Activated T-cell treated with anti-CD3 and anti-CD28 coated beads for 4 hours (primary cell): ENCODE results near the gene CHAC2.
"Not testable (repeated sequence)": the region's sequence is repeated elsewhere in the genome, so short reads cannot be mapped to it uniquely, and the experiment has no call there.

ENCODE experiments used
- DNase-seq: peaks from one replicate; pipeline ENCODE4 v3.0.0-alpha.2; 2020

CHAC2 gene

DNA sequence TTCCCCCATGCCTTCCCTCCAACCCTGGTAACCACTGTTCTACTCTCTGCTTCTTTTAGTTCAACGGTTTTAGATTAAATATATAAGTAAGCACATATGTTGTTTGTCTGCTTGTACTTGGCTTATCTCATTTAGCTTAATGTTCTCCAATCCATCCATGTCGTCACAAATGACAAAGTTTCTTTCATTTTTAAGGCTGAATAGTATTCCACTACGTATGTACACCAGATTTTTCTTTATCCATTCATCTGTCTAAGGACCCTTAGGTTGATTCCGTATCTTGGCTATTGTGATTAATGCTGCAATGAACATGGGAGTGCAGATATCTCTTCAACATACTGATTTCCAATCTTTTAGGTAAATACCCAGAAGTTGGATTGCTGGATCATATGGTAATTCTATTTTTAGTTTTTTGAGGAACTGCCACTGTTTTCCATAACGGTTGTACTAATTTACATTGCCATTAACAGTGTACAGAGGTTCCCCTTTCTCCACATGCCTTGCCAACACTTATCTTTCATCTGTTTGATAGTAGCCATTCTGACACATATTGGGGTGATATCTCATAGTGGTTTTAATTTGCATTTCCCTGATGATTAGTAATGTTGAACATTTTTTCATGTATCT, 11.0 kb downstream of the CHAC2 start:
- DNase-seq: no peak

DNA sequence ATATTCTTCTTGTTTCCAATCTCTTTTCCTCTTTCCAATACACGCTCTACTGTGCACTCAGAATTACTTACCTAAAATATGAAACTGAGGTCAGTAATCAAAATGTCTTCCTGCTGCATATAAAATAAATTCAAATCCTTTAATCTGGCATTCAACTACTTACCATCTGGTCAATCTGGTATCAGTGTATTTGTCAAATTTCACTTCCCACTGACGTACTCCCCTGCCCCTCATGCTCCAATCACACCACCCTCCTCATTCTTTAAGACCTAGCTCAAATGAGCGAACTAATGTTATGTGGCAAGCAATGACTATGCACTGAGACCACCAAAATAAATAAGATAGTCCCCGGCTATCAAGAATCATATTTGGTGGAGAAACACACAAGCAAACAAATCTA, 12.5 kb downstream of the CHAC2 start:
- no peak for DNase-seq

DNA sequence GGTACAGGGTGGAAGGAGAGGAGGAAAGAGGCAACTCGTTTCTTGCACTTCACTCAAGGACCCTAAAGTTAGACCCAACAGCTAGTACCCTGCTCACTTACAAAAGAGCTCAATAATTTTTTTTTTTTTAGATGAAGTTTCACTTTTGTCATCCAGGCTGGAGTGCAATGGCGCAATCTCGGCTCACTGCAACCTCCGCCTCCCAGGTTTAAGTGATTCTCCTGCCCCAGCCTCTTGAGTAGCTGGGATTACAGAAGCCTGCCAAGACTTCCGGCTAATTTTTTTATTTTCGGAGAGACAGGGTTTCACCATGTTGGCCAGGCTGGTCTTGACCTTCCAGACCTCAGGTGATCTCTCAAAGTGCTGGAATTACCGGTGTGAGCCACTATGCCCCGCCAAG, 15.1 kb downstream of the CHAC2 start:
- DNase-seq: no peak

DNA sequence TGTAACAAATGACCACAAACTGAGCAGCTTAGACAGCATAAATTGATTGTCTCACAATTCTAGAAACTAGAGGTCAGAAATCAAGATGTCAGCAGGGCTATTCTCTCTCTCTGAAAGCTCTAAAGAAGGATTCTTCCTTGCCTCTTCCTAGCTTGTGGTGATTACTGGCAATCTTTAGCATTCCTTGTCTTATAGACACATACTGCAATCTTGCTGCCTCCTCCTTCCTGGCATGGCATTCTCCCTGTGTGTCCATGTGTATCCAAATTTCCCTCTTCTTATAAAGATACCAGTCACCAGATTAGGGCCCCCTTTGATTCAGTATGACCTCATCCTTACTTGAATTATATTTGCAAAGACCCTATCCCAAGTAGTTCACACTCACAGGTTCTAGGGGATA, 16.8 kb downstream of the CHAC2 start:
- DNase-seq: no peak

DNA sequence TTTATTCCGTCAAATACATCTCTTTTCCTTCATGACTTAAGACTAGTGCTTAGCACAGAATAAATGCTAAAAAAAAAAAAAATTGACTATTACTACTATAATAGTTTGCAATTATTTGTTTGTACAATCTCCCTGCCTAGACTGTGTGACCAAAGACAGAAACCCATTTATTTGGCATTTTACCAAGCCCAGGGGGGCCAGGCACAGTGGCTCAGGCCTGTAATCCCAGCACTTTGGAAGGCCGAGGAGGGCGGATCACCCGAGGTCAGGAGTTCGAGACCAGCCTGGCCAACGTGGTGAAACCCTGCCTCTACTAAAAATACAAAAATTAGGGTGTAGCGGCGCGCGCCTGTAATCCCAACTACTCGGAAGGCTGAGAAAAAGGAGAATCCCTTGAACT, 17.8 kb downstream of the CHAC2 start:
- DNase-seq: no peak

DNA sequence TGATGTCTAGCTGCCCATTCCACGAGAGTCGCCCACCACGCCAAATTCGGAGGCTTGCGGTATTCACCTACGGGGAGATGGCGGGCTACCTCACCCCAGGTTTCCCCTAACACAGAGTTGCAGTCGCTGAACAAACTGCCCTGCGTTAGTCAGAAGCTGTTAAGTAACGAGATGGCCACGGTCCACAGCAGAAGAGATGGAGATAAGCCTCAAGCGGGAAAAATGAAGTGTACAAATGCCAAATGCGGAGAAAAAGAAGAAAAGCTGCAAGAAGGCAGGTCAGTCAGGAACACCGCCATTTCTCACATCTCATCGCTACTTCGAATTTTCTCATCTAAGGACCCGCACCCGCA, 18.7 kb downstream of the CHAC2 start:
- peak; percentile 6 for DNase-seq

DNA sequence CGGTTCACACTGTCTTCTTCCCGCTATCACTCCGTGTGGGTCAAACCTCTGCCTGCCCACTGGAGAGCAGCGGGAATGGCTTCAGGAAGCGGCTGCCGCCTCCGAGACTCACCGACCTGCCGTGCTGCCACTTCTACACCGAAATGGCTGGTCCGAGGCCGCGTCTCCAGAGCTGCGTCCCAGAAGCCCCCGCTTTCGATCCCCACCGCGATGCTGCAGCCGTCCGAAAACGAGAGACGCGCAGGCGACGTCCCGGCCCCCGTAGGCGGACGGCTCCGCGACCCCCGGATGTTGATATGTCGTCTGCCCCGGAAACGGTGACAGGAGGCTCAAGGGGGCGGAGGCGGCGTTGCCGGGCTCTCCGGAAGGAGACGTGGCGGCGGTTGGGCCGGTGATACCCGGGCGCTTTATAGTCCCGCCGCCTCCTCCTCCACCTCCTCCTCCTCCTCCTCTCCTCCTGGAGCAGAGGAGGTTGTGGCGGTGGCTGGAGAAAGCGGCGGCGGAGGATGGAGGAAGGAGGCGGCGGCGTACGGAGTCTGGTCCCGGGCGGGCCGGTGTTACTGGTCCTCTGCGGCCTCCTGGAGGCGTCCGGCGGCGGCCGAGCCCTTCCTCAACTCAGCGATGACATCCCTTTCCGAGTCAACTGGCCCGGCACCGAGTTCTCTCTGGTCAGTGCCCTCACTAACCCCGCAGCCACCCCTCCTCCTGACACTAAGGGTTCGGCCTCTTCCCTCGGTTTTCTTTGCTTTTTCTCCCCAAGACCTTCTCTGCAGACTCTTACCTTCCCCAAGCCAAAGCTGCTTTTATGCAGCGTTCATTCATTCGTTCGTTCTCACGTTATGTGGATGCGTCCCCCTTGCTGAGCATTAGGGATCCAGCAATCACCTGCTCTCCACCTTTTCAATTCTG, 19.4 kb downstream of the CHAC2 start, which contains the start of the genes ASB3 and ERLEC1:
Gene ASB3, minus strand, starts transcription at position 249 of the 909 bp plus-strand sequence. CDS start 21,381 bp downstream, outside the sequence.
Gene ERLEC1, plus strand, starts transcription at position 340 of the 909 bp plus-strand sequence. Its CDS starts 167 bp downstream, at position 507.
- peak; percentile 79 for DNase-seq

DNA sequence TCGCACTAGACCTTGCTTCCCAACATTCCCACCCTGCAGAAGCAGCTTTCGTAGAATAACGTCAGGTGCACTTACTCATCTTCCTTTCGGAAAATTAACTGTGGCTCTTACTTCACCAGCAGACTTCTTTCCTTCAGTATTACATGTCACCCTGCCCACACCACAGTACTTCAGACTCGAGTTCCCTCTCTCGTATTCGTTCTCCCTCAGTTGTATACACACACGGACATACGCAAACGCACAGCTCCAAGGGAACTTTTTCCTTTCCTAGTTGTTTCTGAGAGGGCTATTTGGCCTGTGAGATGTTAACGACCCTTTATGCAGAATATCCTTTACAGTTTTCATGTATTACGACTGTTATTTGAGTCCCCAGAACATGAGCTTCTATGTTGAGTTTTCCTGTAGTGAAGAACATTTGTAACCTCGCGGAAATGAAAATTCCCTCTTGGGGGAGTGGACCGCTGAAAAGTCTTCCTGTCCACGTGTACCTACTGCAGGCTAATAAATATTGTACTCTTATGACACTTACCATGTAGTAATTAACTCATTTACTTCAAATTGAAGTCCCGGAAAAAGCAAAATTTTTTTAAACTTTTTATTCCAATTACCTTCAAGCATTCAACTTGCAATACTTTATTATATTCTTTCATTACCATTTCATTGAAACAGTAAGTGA, 20.1 kb downstream of the CHAC2 start:
- DNase-seq: peak; percentile 8

DNA sequence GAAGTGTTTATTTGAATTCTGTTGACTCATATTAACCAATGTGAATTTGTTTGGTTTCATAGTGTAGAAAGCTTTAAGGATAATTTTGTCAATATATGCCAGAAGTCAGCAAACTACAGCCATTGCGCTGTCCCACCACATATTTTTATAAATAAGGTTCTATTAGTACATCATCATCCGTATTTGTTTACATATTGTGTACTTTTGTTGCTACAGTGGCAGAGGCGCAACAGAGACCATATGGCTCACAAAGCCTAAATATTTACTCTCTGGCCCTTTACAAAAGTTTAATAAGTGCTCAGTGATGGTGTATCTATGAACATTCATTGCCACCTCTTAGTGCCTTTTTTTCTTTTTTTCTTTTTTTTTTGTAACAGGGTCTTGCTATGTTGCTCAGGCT, 25.7 kb downstream of the CHAC2 start:
- DNase-seq: no peak

DNA sequence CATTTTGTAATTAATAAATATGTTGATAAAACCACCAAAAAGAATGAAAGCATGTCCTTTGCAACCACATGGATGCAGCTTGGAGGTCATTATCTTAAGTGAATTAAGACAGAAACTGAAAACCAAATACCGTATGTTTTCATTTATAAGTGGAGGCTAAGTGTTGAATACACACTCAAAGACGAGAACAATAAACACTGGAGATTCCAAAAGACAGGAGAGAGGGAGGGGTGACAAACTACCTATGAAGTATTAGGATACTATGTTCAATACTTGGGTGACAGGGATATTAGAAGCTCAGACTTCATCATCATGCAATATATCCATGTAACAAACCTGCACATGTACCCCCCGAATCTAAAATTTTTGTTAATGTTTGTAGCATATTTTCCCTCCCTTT, 26.2 kb downstream of the CHAC2 start:
- no peak for DNase-seq

DNA sequence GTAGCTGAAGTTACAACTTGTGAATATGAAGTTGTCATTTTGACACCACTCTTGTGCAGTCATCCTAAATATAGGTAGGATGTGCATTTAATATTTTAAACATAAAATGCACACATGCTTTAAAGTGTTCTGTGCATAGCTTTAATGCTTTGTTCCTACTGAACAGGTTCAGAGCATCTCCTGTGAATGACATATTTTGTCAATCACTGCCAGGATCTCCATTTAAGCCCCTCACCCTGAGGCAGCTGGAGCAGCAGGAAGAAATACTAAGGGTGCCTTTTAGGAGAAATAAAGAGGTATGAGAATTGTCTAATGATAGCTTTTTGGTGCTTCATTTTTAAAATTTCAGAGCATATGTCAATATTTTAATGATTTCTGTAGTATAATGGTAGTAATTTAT, 33.9 kb downstream of the CHAC2 start:
- no peak for DNase-seq

DNA sequence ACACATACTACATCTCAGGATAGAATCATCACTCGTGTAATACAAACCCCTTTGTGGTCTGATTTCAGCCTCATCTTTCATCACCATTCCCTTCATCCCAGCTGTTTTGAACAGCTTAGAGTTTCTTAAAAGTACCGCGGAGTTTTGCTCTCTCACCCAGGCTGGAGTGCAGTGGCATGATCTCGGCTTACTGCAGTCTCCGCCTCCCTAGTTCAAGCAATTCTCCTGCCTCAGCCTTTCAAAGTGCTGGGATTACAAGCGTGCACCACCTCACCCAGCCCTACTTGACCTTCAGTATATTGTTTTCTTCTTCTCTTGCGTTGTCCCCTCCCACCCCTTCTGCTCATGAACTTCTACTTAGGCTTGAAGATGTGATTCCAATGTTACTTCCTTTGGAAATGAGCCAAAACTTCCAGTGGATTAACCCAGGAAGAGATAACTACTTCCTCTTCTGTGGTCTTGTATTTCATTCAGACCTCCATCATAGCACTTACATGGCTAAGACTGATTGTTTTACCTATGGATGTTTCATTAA, 35.1 kb downstream of the CHAC2 start:
- DNase-seq: no peak

DNA sequence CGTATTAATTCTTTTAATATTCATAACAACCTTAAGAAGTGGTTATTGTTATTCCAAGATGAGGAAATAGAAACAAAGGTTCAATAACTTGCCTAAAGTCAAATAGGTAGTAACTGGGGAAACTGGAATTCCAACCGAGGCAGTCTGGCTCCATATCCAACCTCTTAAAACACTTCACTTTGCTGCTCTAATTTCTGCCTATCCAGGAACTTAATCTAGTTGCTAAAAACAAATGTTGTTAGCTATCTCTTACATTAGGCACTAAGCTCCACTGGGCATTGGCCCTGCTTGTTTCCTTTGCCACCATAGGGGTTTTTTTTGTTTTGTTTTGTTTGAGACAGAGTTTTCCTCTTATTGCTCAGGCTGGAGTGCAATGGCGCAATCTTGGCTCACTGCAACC, 44.0 kb downstream of the CHAC2 start:
- DNase-seq: no peak

DNA sequence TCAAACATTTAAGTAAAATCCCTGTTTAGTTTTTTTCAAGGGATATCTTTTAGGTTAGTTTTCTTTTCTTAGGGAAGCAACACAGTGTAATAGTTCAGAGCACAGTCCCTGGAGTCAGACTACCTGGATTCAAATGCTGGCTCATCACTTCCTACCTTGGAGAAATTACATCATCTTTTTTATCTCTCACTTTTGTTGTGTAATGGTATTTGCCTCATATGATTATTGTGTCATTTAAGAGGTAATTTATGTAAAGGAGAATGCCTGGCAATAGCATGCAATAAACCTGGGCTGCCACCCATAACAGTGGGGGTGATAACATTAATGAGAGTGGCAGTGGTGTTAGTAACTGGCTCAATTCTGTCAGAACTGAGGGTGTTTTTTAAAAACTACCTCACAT, 45.5 kb downstream of the CHAC2 start:
- no peak for DNase-seq

DNA sequence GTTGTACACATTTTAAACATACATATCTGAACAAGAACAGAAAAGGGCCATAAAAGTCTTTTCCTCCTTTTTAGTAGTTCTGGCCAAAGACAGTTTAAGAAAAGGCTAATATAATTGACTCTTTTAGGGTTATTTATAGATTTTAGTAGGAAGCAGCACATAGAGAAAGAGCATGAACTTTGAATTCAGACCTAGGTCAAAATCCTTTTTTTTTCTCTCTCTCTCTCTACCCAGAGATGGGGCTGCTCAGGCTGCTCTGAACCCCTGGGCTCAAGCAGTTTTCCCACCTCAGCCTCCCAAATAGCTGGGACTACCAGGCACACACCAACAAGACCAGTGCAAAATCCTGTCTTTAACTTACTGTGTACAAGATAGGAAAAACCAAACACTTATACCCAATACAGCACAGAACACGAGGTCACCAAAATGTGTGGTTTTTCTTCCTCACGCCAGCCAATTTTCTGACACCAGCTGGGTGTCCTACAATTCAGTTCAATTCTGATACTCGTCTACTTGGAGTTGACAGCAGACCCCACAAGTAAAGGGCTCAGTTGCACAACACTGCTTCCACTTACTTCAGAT, 51.3 kb downstream of the CHAC2 start:
- no peak for DNase-seq

DNA sequence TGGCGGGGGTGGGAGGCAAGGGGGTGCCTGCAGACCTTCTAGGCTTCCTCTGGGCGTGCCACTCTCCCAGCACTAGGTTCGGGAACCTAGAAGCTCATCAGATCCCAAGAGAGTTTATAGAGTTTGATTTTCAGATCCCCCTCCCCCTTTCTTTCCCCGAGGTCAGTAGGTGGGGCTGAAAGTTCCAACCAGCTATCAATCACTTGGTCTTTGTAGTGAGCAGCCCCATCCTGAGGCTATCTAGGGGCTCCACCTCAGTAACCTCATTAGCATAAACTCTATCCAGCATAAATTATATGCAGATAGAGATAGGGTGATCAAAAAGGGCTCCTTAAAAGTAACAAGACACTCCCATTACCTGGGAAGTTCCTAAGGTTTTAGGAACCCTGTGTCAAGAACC, 52.0 kb downstream of the CHAC2 start:
- DNase-seq: no peak

DNA sequence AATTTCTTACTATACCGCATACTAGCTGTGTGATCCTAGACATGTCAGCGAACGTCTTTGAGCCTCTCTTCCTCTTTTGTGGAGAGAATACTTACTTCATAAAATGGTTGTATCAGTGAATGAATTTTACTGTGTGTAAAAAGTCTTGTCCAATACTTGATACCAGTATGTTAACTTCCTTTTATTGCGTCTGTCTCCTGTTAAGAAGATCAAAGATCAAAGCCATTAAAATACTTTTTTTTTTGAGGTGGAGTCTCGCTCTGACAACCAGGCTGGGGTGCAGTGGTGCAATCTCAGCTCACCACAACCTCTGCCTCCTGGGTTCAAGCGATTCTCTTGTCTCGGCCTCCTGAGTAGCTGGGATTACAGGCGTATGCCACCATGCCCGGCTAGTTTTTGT, 52.4 kb downstream of the CHAC2 start:
- DNase-seq: no peak

DNA sequence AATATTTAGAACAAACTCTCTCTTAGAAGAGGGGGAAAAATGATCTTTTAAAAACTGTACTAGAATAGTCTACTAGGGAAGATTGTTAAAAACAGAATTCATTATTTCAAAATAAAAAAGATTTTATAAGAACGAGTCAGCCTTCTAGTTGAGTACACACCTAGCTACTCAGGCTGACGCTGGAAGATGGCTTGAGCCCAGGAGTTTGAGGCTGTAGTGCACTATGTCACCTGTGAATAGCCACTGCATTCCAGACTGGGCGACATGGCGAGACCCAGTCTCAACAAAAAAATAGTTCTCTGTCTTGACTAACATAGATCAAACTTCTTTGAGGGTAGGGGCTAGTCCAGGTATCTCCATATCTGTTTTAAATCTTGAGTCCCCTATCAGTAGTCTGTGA, 53.1 kb downstream of the CHAC2 start:
- no peak for DNase-seq

DNA sequence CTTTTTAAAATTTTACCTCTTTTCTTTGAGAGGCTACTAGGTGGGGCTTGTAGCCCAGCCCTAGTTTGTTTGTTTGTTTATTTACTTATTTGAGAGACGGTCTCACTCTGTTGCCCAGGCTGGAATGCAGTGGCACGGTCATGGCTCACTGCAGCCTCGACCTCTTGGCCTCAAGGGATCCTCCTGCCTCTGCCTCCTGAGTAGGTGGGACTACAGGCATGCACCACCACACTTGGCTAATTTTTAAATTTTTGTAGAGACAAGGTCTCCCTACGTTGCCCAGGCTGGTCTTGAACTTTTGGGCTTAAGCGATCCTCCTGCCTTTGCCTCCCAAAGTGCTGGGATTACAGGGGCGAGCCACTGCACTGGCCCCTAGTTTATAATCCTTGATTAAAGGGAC, 54.2 kb downstream of the CHAC2 start:
- no peak for DNase-seq

DNA sequence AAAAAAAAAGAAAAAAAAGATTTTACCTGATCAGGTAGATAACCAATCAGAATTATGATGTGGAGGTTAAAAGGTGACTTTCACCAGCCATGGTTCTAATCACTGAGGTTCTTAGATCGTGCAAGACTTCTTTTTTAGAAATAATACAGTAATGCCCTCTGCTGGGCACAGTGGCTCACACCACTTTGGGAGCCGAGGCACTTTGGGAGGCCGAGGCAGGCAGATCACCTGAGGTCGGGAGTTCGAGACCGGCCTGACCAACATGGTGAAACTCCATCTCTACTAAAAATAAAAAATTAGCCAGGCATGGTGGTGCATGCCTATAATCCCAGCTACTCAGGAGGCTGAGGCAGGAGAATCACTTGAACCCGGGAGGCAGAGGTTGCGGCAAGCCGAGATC, 56.0 kb downstream of the CHAC2 start:
- DNase-seq: not testable (repeated sequence)
